HCT116 (cell line): ENCODE measurements around the gene ROBO1.

ENCODE experiments used
- CBX3 ChIP-seq: IDR thresholded peaks from 2 replicates; pipeline ENCODE4 v1.6.1; 2012; ENCODE audit warnings: low read depth
- CTCF ChIP-seq, 3 experiments: fragments of 200-600 bp in 1 of 3; sonication (generic) in 1 of 3; IDR thresholded peaks in 2 of 3; conservative IDR thresholded peaks in 1 of 3; 2 replicates each; pipeline ENCODE4 v1.5.1; 2012 to 2017; ENCODE audit warnings: low read depth in 2 of 3, low read length in 2 of 3, antibody characterized with exemption in 1 of 3, borderline replicate concordance in 1 of 3, control low read depth in 1 of 3, mild to moderate bottlenecking in 1 of 3, mixed read lengths in 1 of 3, mixed run types in 1 of 3, moderate library complexity in 1 of 3; ENCODE audit not compliant: insufficient read depth in 1 of 3
- EZH2 ChIP-seq: fragments of 200-600 bp; sonication (generic); IDR thresholded peaks from 2 replicates; pipeline ENCODE4 v1.6.1; 2017; ENCODE audit warnings: antibody characterized with exemption, mixed run types
- POLR2A ChIP-seq: IDR thresholded peaks from 2 replicates; pipeline ENCODE4 v1.7.0; 2011; ENCODE audit warnings: borderline replicate concordance; ENCODE audit not compliant: insufficient read depth, insufficient read length; ENCODE audit errors: extremely low read depth
- POLR2AphosphoS5 ChIP-seq: IDR thresholded peaks from 2 replicates; pipeline ENCODE4 v1.6.1; 2011; ENCODE audit warnings: mild to moderate bottlenecking, low read depth, low read length, moderate library complexity
- RAD21 ChIP-seq: IDR thresholded peaks from 2 replicates; pipeline ENCODE4 v1.6.1; 2012; ENCODE audit warnings: low read depth, mild to moderate bottlenecking
- REST ChIP-seq: IDR thresholded peaks from 2 replicates; pipeline ENCODE4 v1.6.1; 2012; ENCODE audit warnings: low read depth
- YY1 ChIP-seq: IDR thresholded peaks from 2 replicates; pipeline ENCODE4 v1.6.1; 2011; ENCODE audit warnings: low read length, low read depth, moderate library complexity, mild to moderate bottlenecking; ENCODE audit not compliant: insufficient replicate concordance; ENCODE audit errors: extremely low read depth
- ZNF274 ChIP-seq: fragments of 200-500 bp; sonication (Bioruptor generic); IDR thresholded peaks from 2 replicates; pipeline ENCODE4 v1.6.1; 2014; ENCODE audit warnings: mild to moderate bottlenecking, low read depth, low read length, inconsistent platforms

- no peak for TF ChIP-seq RAD21
- TF ChIP-seq POLR2A = no peak
- TF ChIP-seq CTCF (IDR thresholded peaks at IDR 0.05 in 2 of 3, conservative IDR thresholded peaks at IDR 0.05 in 1 of 3; ENCODE audit: borderline replicate concordance in 1 of 3, insufficient read depth in 1 of 3, low read depth in 2 of 3, low read length in 2 of 3) = no peak
- TF ChIP-seq YY1 = no peak
- TF ChIP-seq ZNF274 = no peak
- TF ChIP-seq EZH2 = no peak
- TF ChIP-seq POLR2AphosphoS5 = no peak
- TF ChIP-seq REST = no peak
- no peak for TF ChIP-seq CBX3
These were observed 131.4 kb downstream of the ROBO1 start for GRCh38 chr3:79636372-79636771.
